GM12891 (cell line): ENCODE results near the gene FLYWCH2.

Experiments
- DNase-seq: peaks from one replicate; pipeline ENCODE4 v3.0.0; 2011; ENCODE audit warnings: low spot score; ENCODE audit not compliant: insufficient read length
- FAIRE-seq: peaks from 2 replicates; lab custom pipeline; 2011; peaks lifted over from hg19 to GRCh38; lab: Jason Lieb, UNC
- PAX5 ChIP-seq: IDR thresholded peaks from 2 replicates; pipeline ENCODE4 v1.6.1; 2011; ENCODE audit warnings: low read length, moderate library complexity, mild to moderate bottlenecking; ENCODE audit not compliant: insufficient read depth, severe bottlenecking
- POLR2A ChIP-seq: IDR thresholded peaks from 2 replicates; pipeline ENCODE4 v1.6.1; 2011; ENCODE audit warnings: low read depth, low read length, control low read depth
- POLR2AphosphoS5 ChIP-seq: IDR thresholded peaks from 2 replicates; pipeline ENCODE4 v1.6.1; 2011; ENCODE audit warnings: low read depth, low read length, control low read depth
- POU2F2 ChIP-seq: IDR thresholded peaks from 2 replicates; pipeline ENCODE4 v1.6.1; 2011; ENCODE audit warnings: low read depth, mild to moderate bottlenecking, control low read depth, low read length, moderate library complexity
- SPI1 ChIP-seq: IDR thresholded peaks from 2 replicates; pipeline ENCODE4 v1.6.1; 2011; ENCODE audit warnings: low read depth, low read length, control low read depth
- TAF1 ChIP-seq: IDR thresholded peaks from 2 replicates; pipeline ENCODE4 v1.6.1; 2011; ENCODE audit warnings: low read depth, low read length, control low read depth

Gene FLYWCH2

GRCh38 chr16:2865651-2866050 lies 17.4 kb upstream of the FLYWCH2 start:
- TF ChIP-seq SPI1: no peak
- TF ChIP-seq POLR2AphosphoS5: no peak
- no peak for TF ChIP-seq TAF1
- TF ChIP-seq POU2F2: no peak
- TF ChIP-seq POLR2A: no peak
- no peak for TF ChIP-seq PAX5
- no peak for FAIRE-seq

GRCh38 chr16:2866431-2866830 lies 16.6 kb upstream of the FLYWCH2 start:
- DNase-seq: no peak
- no peak for FAIRE-seq
- TF ChIP-seq PAX5 (no peak), POLR2A (no peak), SPI1 (no peak), TAF1 (no peak), POU2F2 (no peak), POLR2AphosphoS5 (no peak)

More at GRCh38 chr16:2865651-2866050, 17.4 kb upstream of the FLYWCH2 start:
- no peak for DNase-seq

GRCh38 chr16:2867661-2867986 lies 15.4 kb upstream of the FLYWCH2 start:
- FAIRE-seq (no peak), DNase-seq (no peak)
- TF ChIP-seq POLR2AphosphoS5 (no peak), POU2F2 (no peak), POLR2A (no peak), SPI1 (no peak), PAX5 (no peak), TAF1 (no peak)

- DNase-seq: peak; percentile 99
- TF ChIP-seq PAX5 (no peak), POLR2A (peak; percentile 89), POLR2AphosphoS5 (peak; percentile 71), TAF1 (peak; percentile 92), POU2F2 (peak; percentile 32; the same call in 1 of the 2 replicates)
- FAIRE-seq: peak; percentile 91
These were observed 14.8 kb upstream of the FLYWCH2 start for GRCh38 chr16:2867987-2868789.

GRCh38 chr16:2871926-2872325 lies 11.1 kb upstream of the FLYWCH2 start:
- FAIRE-seq (no peak), DNase-seq (no peak)
- TF ChIP-seq PAX5 (no peak), POLR2AphosphoS5 (no peak), POU2F2 (no peak), TAF1 (no peak), SPI1 (no peak), POLR2A (no peak)

GRCh38 chr16:2874032-2874911 lies 8.7 kb upstream of the FLYWCH2 start:
- DNase-seq: no peak
- no peak for FAIRE-seq
- TF ChIP-seq SPI1 (no peak), POLR2AphosphoS5 (no peak), TAF1 (no peak), PAX5 (no peak), POLR2A (no peak), POU2F2 (no peak)

- peak; percentile 72 for DNase-seq
- no peak for TF ChIP-seq POU2F2
- FAIRE-seq: peak; percentile 93
These were observed 8.1 kb upstream of the FLYWCH2 start for GRCh38 chr16:2874912-2875362.

- DNase-seq (no peak), FAIRE-seq (no peak)
- no peak for TF ChIP-seq POLR2A
- no peak for TF ChIP-seq POU2F2
These were observed 3.0 kb upstream of the FLYWCH2 start for GRCh38 chr16:2879854-2880508.

GRCh38 chr16:2881783-2882649 lies 999 bp upstream of the FLYWCH2 start:
- FAIRE-seq (peak; percentile 31), DNase-seq (no peak)
- TF ChIP-seq TAF1: no peak
- TF ChIP-seq POU2F2: no peak
- TF ChIP-seq POLR2A: 0 out of 2 replicates have a peak, but pooled peaks have one; percentile 1
- TF ChIP-seq POLR2AphosphoS5: no peak
